K562 (cell line): ENCODE results near the gene TYW1. TPM values are rescaled to one million over a fixed set of nuclear protein-coding genes. Genes with fewer than 3 reads are reported as not detected.

Experiments
- ATF7 ChIP-seq: fragments of 450-650 bp; IDR thresholded peaks from 2 replicates; pipeline ENCODE4 v1.7.1; 2014; ENCODE audit warnings: mild to moderate bottlenecking, moderate library complexity
- CTCF ChIP-seq, 3 experiments: IDR thresholded peaks in 2 of 3; conservative IDR thresholded peaks in 1 of 3; 2 replicates each; pipeline ENCODE4 v1.5.1; 2011 to 2012; ENCODE audit warnings: low read length in 3 of 3, mild to moderate bottlenecking in 3 of 3, control low read depth in 2 of 3, improper control_type of control experiment in 1 of 3, inconsistent platforms in 1 of 3, low read depth in 1 of 3, mixed read lengths in 1 of 3, moderate library complexity in 1 of 3; ENCODE audit not compliant: insufficient read depth in 2 of 3
- GATA2 ChIP-seq: sonication (generic); formaldehyde crosslinking; IDR thresholded peaks from 2 replicates; pipeline ENCODE4 v1.4.0; 2020; ENCODE audit warnings: mild to moderate bottlenecking, missing genetic modification reagents
- HCFC1 ChIP-seq: IDR thresholded peaks from 2 replicates; pipeline ENCODE4 v1.6.1; 2012; ENCODE audit warnings: low read depth, low read length, improper control_type of control experiment
- HDAC1 ChIP-seq, 2 experiments: fragments of 450-650 bp; IDR thresholded peaks; 2 replicates each; pipeline ENCODE4 v1.6.1; 2016 to 2017; ENCODE audit warnings: inconsistent platforms in 1 of 2, mild to moderate bottlenecking in 1 of 2, moderate library complexity in 1 of 2
- KDM2B ChIP-seq: fragments of 250-450 bp; sonication (Bioruptor Pico); IDR thresholded peaks from 2 replicates; pipeline ENCODE4 v1.8.0; 2021; ENCODE audit warnings: mild to moderate bottlenecking, moderate library complexity
- MYC ChIP-seq, 2 experiments: fragments of 250-450 bp in 1 of 2; sonication (Bioruptor Pico) in 1 of 2; IDR thresholded peaks; 2 replicates each; pipeline versions ENCODE4 v1.5.1 to v1.6.1; 2012 to 2021; ENCODE audit warnings: low read depth in 2 of 2, borderline replicate concordance in 1 of 2, improper control_type of control experiment in 1 of 2, low read length in 1 of 2, mild to moderate bottlenecking in 1 of 2, moderate library complexity in 1 of 2
- NCOA6 ChIP-seq: fragments of 450-650 bp; IDR thresholded peaks from 2 replicates; pipeline ENCODE4 v1.6.1; 2017; ENCODE audit warnings: mild to moderate bottlenecking
- PML ChIP-seq: IDR thresholded peaks from 2 replicates; pipeline ENCODE4 v1.6.1; 2012; ENCODE audit warnings: low read length, inconsistent platforms
- POLR2H ChIP-seq: IDR thresholded peaks from 2 replicates; pipeline ENCODE4 v1.6.1; 2016; ENCODE audit warnings: missing genetic modification characterization, low read depth, mild to moderate bottlenecking, control low read depth, missing compliant biosample characterization, moderate library complexity
- SREBF2 ChIP-seq: sonication (generic); formaldehyde crosslinking; IDR thresholded peaks from 2 replicates; pipeline ENCODE4 v1.4.0; 2020; ENCODE audit warnings: mild to moderate bottlenecking, missing genetic modification reagents
- YY1 ChIP-seq, 3 experiments: IDR thresholded peaks; 2 replicates each; pipeline ENCODE4 v1.6.1; 2011; ENCODE audit warnings: low read length in 2 of 3, mild to moderate bottlenecking in 2 of 3, moderate library complexity in 2 of 3, borderline replicate concordance in 1 of 3, control low read depth in 1 of 3, low read depth in 1 of 3; ENCODE audit not compliant: insufficient read depth in 3 of 3, insufficient replicate concordance in 2 of 3, control insufficient read depth in 1 of 3, insufficient read length in 1 of 3; ENCODE audit errors: extremely low read depth in 1 of 3
- ZFP30 ChIP-seq: fragments of 250-450 bp; sonication (Bioruptor Pico); IDR thresholded peaks from 2 replicates; pipeline ENCODE4 v1.8.0; 2022; ENCODE audit warnings: moderate library complexity, mild to moderate bottlenecking, inconsistent platforms, borderline replicate concordance
- ZNF76 ChIP-seq: fragments of 250-450 bp; sonication (Bioruptor Pico); IDR thresholded peaks from 2 replicates; pipeline ENCODE4 v1.4.0; 2020; ENCODE audit warnings: mild to moderate bottlenecking, moderate library complexity, borderline replicate concordance
- polyA plus RNA-seq, 8 experiments: library from polyadenylated mRNA; depleted of rRNA in 4 of 8; stranded (reverse) in 5 of 8; unstranded in 3 of 8; fragments of >200 nt; fragmentation: Nextera tagmentation in 2 of 8; fragmentation: Illumina TruSeq in 1 of 8; extraction: Ambion mirVana in 2 of 8; extraction: Trizol in 1 of 8; gene quantifications; 2 replicates each; pipeline versions ENCODE4 v1.2.1 to v1.2.3, GENCODE V29; 2011 to 2014; ENCODE audit warnings: inconsistent platforms in 1 of 8, missing spikeins in 1 of 8
- total RNA-seq, 7 experiments: library from RNA; depleted of rRNA in 6 of 7; stranded (reverse); fragments of >200 nt in 6 of 7; fragmentation: Illumina TruSeq in 2 of 7; extraction: Trizol in 2 of 7; gene quantifications; 2 replicates each; pipeline versions ENCODE4 v1.2.1 to v1.2.3, GENCODE V29; 2011 to 2021; ENCODE audit warnings: low replicate concordance in 1 of 7
- TF ChIP-seq, protein P1 (sequence below), 3 experiments: fragments of 200-800 bp in 1 of 3; fragments of 250-450 bp in 1 of 3; fragments of 450-650 bp in 1 of 3; sonication (Bioruptor Pico) in 1 of 3; sonication (Bioruptor generic) in 1 of 3; formaldehyde crosslinking in 1 of 3; IDR thresholded peaks; 2 replicates each; pipeline versions ENCODE4 v1.6.1 to v1.8.0; 2016 to 2022; ENCODE audit warnings: mild to moderate bottlenecking in 2 of 3, missing genetic modification characterization in 2 of 3, missing compliant biosample characterization in 1 of 3, moderate library complexity in 1 of 3
- TF ChIP-seq, protein P2 (sequence below), 2 experiments: fragments of 450-650 bp; conservative IDR thresholded peaks; 2 replicates each; pipeline ENCODE4 v1.6.1; 2017; ENCODE audit warnings: mild to moderate bottlenecking in 2 of 2, moderate library complexity in 2 of 2

The TYW1 gene
- total and polyA plus RNA-seq, 9 of the 15 experiments (the other 6 are each of a cell fraction or from before 2014, with no cell fraction given), result 17.4 to 32.0 (median 26.2) TPM

DNA sequence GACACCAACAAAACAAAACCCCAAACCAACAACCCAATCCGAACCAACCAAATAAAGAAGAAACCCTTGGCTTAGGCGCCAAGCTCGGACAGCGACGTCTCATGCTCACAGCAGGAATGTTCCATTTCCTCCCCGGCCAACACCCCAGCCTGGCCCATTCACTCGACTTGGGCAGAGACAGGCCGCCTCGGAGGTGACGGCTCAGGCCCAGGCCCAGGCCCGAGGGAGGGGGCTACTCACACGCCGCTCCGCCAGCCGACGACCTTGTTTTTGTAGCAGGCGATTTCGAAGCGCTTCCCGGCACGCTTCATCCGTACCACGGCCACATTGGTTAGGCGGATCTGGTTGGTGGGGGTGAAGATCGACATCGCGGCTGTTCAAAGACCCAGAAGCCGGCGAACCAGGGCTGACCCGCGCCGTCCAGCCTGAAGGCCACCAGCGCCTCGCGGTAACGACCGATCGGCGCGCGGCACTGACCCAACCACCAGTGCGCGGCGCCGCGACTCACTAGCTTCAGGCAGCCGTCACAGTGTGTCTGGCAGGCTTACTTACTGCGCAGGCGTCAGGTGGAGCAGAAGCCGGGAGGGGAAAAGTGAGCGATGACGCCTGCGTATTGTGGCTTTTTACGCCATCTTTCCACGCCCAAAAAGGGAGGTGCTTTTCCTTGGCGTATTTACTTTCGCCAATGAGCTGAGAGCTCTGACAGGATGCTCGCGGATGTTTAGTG is 1.4 kb upstream of the TYW1 start, which contains the start of gene SBDS (continued):
- 0 out of 2 replicates have a peak, but pooled peaks have one; percentile 24 for TF ChIP-seq ZFP30
- peak; percentile 89 for TF ChIP-seq MYC (IDR thresholded peaks at IDR 0.05; ENCODE audit: low read depth, low read length)
- TF ChIP-seq MYC (CRISPR knock-in tag; IDR thresholded peaks at IDR 0.05; ENCODE audit: borderline replicate concordance, low read depth), result peak; percentile 93
- peak; percentile 59; the same call in 1 of the 2 replicates for TF ChIP-seq PML
- TF ChIP-seq NCOA6, result peak; percentile 89
- peak; percentile 15 to 76 (median 63) for TF ChIP-seq YY1 (IDR thresholded peaks at IDR 0.05; ENCODE audit: borderline replicate concordance in 1 of 3, control insufficient read depth in 1 of 3, extremely low read depth in 1 of 3, insufficient read depth in 3 of 3, insufficient read length in 1 of 3, insufficient replicate concordance in 2 of 3, low read depth in 1 of 3, low read length in 2 of 3)
- TF ChIP-seq HCFC1, result peak; percentile 59
- peak in 1 of 2 experiments; percentile 76; a peak in 2 of 4 replicates for TF ChIP-seq HDAC1 (IDR thresholded peaks at IDR 0.05)
- TF ChIP-seq POLR2H, result peak; percentile 94
- TF ChIP-seq, protein P1, sequence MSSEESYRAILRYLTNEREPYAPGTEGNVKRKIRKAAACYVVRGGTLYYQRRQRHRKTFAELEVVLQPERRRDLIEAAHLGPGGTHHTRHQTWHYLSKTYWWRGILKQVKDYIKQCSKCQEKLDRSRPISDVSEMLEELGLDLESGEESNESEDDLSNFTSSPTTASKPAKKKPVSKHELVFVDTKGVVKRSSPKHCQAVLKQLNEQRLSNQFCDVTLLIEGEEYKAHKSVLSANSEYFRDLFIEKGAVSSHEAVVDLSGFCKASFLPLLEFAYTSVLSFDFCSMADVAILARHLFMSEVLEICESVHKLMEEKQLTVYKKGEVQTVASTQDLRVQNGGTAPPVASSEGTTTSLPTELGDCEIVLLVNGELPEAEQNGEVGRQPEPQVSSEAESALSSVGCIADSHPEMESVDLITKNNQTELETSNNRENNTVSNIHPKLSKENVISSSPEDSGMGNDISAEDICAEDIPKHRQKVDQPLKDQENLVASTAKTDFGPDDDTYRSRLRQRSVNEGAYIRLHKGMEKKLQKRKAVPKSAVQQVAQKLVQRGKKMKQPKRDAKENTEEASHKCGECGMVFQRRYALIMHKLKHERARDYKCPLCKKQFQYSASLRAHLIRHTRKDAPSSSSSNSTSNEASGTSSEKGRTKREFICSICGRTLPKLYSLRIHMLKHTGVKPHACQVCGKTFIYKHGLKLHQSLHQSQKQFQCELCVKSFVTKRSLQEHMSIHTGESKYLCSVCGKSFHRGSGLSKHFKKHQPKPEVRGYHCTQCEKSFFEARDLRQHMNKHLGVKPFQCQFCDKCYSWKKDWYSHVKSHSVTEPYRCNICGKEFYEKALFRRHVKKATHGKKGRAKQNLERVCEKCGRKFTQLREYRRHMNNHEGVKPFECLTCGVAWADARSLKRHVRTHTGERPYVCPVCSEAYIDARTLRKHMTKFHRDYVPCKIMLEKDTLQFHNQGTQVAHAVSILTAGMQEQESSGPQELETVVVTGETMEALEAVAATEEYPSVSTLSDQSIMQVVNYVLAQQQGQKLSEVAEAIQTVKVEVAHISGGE (CRISPR knock-in tag; IDR thresholded peaks at IDR 0.05), result peak; percentile 65 to 97 (median 97); a peak in 4 of 6 replicates
- peak; percentile 73; the same call in 1 of the 2 replicates for TF ChIP-seq KDM2B
- TF ChIP-seq, protein P2, sequence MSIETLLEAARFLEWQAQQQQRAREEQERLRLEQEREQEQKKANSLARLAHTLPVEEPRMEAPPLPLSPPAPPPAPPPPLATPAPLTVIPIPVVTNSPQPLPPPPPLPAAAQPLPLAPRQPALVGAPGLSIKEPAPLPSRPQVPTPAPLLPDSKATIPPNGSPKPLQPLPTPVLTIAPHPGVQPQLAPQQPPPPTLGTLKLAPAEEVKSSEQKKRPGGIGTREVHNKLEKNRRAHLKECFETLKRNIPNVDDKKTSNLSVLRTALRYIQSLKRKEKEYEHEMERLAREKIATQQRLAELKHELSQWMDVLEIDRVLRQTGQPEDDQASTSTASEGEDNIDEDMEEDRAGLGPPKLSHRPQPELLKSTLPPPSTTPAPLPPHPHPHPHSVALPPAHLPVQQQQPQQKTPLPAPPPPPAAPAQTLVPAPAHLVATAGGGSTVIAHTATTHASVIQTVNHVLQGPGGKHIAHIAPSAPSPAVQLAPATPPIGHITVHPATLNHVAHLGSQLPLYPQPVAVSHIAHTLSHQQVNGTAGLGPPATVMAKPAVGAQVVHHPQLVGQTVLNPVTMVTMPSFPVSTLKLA (conservative IDR thresholded peaks at IDR 0.05), result peak; percentile 76 to 89
- TF ChIP-seq CTCF (IDR thresholded peaks at IDR 0.05 in 2 of 3, conservative IDR thresholded peaks at IDR 0.05 in 1 of 3; ENCODE audit: insufficient read depth in 2 of 3, low read depth in 1 of 3, low read length in 3 of 3), result peak in 1 of 3 experiments; percentile 22; a peak in 1 of 6 replicates
- 0 out of 2 replicates have a peak, but pooled peaks have one; percentile 48 for TF ChIP-seq SREBF2 (CRISPR knock-in tag)
- peak; percentile 60; the same call in 1 of the 2 replicates for TF ChIP-seq ZNF76
- TF ChIP-seq ATF7, result peak; percentile 93
- TF ChIP-seq GATA2 (CRISPR knock-in tag), result 0 out of 2 replicates have a peak, but pooled peaks have one; percentile 23
